Stimulated activated CD4-positive, alpha-beta T cell treated with anti-CD3 and anti-CD28 coated beads, Interleukin-2, amount 100 ng/mL, for 24 hours (primary cell): ENCODE data around the gene DTNBP1.

Experiments used
- DNase-seq, 2 donors: peaks; one replicate each; pipeline ENCODE4 v3.0.0-alpha.2; 2020

Gene DTNBP1

GRCh38 chr6:15526212-15526701 is 136.6 kb downstream of the DTNBP1 start:
- no peak for DNase-seq

GRCh38 chr6:15524861-15525401 is 137.9 kb downstream of the DTNBP1 start:
- DNase-seq: no peak

GRCh38 chr6:15523679-15524630 is 138.9 kb downstream of the DTNBP1 start:
- no peak for DNase-seq

GRCh38 chr6:15522856-15523529 is 139.8 kb downstream of the DTNBP1 start:
- DNase-seq: no peak

- no peak for DNase-seq
Observed at GRCh38 chr6:15522427-15522826, 140.4 kb downstream of the DTNBP1 start.

GRCh38 chr6:15522026-15522425 is 140.8 kb downstream of the DTNBP1 start:
- no peak for DNase-seq

- DNase-seq: no peak
Observed at GRCh38 chr6:15521582-15521981, 141.2 kb downstream of the DTNBP1 start.

GRCh38 chr6:15520626-15521203 is 142.1 kb downstream of the DTNBP1 start:
- DNase-seq: no peak

- no peak for DNase-seq
Observed at GRCh38 chr6:15519681-15520080, 143.1 kb downstream of the DTNBP1 start.

- DNase-seq: no peak
Observed at GRCh38 chr6:15518878-15519277, 143.9 kb downstream of the DTNBP1 start.

GRCh38 chr6:15518057-15518456 is 144.8 kb downstream of the DTNBP1 start:
- no peak for DNase-seq

- DNase-seq: no peak
Observed at GRCh38 chr6:15517600-15517999, 145.2 kb downstream of the DTNBP1 start.

- no peak for DNase-seq
Observed at GRCh38 chr6:15516923-15517560, 145.8 kb downstream of the DTNBP1 start.

GRCh38 chr6:15516378-15516777 is 146.4 kb downstream of the DTNBP1 start:
- DNase-seq: no peak

- DNase-seq: no peak
Observed at GRCh38 chr6:15515660-15516375, 147.0 kb downstream of the DTNBP1 start.

- DNase-seq: no peak
Observed at GRCh38 chr6:15515226-15515625, 147.6 kb downstream of the DTNBP1 start.

GRCh38 chr6:15513801-15514711 is 148.8 kb downstream of the DTNBP1 start:
- no peak for DNase-seq

GRCh38 chr6:15513131-15513771 is 149.6 kb downstream of the DTNBP1 start:
- DNase-seq: no peak

- DNase-seq: no peak
Observed at GRCh38 chr6:15512721-15513120, 150.1 kb downstream of the DTNBP1 start.

- no peak for DNase-seq
Observed at GRCh38 chr6:15512126-15512525, 150.7 kb downstream of the DTNBP1 start.
